ELR (cell line): ENCODE data around the gene ABCB1.

Experiments used
- DNase-seq: peaks from one replicate; pipeline ENCODE4 v3.0.0-alpha.2; 2015; ENCODE audit warnings: low read depth

Gene ABCB1

DNA sequence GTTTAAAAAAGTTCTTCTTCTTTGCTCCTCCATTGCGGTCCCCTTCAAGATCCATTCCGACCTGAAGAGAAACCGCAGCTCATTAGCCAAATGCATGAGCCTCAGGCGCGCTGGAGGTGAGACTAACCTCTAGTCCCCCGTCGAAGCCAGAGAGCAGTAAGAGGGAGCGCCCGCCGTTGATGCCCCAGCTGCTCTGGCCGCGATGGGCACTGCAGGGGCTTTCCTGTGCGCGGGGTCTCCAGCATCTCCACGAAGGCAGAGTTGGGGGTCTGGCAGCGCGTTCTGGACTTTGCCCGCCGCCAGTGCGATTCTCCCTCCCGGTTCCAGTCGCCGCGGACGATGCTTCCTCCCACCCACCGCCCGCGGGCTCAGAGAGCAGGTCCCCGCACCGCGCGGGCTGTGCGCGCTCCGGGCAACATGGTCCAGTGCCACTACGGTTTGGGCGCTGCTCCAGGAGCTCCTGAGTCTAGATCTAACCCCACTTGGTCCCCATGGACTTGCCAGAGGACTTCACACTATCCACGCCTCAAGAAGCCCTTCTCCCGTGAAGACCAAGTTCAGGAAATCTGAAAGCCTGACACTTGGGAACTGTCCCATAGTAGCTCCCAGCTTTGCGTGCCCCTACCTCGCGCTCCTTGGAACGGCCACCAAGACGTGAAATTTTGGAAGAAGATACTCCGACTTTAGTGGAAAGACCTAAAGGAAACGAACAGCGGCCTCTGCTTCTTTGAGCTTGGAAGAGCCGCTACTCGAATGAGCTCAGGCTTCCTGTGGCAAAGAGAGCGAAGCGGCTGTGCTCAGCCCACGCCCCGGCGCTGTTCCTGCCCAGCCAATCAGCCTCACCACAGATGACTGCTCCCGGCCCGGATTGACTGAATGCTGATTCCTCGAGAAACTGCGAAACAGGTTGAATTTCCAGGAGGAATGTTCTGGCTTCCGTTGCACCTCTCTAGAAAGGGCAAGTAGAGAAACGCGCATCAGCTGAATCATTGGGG, at the start of gene ABCB1:
TSS of gene ABCB1 (minus strand) at position 755 of the 995 bp plus-strand sequence. CDS start at position 55, 700 bp downstream.
- peak; percentile 15 for DNase-seq

DNA sequence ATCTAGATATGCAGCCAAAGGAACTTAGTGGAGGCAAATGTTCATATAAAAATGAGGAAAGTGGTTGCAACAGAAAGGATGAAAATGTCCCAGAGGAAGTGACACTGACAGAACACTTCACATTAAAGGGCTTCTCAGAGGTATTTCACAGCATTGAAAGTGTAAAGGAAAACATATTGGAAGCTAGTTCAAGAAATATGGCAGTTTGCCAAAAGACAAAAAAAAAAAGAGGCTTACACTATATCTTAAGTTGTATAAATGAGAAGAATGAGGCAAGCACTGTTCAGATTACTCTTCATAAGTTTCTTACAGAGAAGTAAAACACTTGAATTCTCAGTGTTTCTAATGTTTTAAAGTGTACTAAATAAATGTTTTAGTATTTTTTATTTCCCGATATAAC, 47.6 kb upstream of the ABCB1 start:
- no peak for DNase-seq

GRCh38 chr7:87645446-87645845, 44.8 kb upstream of the ABCB1 start:
- DNase-seq, result no peak

- DNase-seq, result no peak
Measured at GRCh38 chr7:87635921-87636320, 35.2 kb upstream of the ABCB1 start.

- peak; percentile 0 for DNase-seq
Measured at GRCh38 chr7:87628780-87629569, 28.3 kb upstream of the ABCB1 start.

GRCh38 chr7:87627634-87627994, 26.9 kb upstream of the ABCB1 start:
- no peak for DNase-seq

GRCh38 chr7:87625101-87625500, 24.4 kb upstream of the ABCB1 start:
- no peak for DNase-seq

- DNase-seq, result peak; percentile 6
Measured at GRCh38 chr7:87624628-87625027, 23.9 kb upstream of the ABCB1 start.

DNA sequence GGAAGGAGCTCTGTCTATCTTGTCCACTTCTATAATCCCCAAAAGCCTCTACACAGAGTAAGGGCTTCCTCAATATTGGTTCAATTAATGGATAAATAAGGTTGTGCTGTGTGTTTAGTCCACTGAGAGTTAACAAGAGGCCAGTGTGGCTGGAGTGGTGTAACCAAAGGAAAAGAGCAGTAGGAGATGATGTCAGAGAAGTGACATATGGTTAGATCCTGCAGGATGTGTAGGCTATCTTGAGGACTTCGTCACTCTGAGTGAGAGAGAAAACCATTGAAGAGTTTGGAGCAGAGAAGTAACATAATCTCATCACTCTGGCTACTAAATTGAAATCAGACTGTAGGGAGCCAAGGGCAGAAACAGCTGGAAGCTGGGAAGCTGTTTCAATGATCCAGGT, 14.5 kb upstream of the ABCB1 start:
- DNase-seq, result no peak

- DNase-seq, result no peak
Measured at GRCh38 chr7:87609916-87610315, 9.2 kb upstream of the ABCB1 start.

DNA sequence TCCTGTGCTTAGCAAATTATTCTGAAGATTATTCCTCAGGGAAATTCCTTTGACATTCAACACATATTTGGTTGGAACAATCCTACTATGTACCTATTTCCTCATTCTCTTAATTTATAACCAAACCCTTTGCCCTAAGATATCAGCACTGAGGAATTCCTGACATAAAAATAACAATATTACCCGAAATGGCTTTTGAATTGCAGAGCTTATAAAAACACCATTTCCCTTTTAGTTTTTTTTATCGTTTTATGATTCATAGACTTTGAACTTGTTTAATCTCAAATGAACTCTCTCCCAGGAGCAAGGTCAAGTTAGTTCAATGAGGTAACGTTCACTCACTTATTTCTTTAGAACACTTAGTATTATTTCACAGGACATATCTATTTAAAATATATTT, 7.7 kb upstream of the ABCB1 start:
- DNase-seq, result no peak

GRCh38 chr7:87604264-87604663, 3.6 kb upstream of the ABCB1 start:
- DNase-seq, result no peak

GRCh38 chr7:87599336-87599735, 1.3 kb downstream of the ABCB1 start:
- no peak for DNase-seq

- DNase-seq, result no peak
Measured at GRCh38 chr7:87598234-87599009, 2.3 kb downstream of the ABCB1 start.

- DNase-seq, result no peak
Measured at GRCh38 chr7:87596696-87597095, 4.0 kb downstream of the ABCB1 start.

DNA sequence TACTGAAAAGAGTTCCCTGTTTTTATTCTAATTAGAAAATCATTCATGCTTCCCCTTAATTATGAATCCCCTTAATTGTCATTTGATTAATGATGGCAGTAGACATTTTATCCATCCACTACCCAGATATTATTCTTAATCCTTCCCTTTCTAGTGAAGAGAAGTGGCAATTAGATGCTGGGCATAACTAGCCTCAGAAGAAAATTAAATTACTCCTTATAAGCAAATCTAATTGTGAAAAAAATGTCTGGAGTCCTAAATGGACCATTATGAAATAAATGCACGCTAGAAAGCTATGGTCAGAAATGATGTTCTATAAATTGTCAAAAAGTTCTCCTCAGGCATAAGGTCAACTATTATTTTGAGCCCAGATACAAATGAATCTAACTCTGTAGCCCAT, 4.5 kb downstream of the ABCB1 start:
- no peak for DNase-seq

DNA sequence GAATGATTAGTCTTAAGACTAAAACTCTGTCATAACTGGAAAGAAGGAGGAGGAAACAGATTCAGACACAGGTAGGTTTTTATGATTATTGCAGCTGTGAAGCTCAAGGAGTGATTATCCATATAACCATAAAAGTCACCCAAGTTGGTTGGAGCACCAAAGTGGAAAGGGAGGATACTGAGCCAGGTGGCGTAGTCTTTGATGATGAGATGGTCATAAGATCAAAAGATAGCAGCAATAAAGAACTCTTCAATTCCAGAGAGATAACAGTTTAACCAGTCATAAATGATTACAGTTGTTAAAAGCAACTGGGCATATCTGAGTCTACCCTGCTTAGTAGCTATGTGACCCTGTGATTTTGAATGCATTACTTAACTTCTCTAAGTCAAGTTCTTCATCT, 8.4 kb downstream of the ABCB1 start:
- DNase-seq, result no peak

DNA sequence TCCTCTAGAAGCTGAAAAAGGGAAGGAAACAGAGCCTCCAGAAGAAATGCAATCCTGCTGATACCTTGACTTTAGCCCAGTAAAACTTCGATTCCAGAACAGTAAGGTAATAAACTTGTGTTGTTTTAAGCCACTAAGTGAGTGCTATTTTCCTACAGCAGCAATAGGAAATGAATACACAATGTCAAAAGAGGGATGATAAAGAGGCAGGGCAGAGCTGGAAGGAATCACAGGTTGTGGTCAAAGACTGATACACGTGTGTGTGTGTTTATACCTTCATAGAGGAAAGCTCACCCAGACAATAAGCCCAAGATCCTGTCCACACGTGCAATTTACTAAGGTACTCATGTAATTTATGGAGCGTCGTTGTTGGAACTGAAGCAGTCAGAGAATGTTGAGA, 9.5 kb downstream of the ABCB1 start:
- no peak for DNase-seq

GRCh38 chr7:87590578-87590977, 10.1 kb downstream of the ABCB1 start:
- no peak for DNase-seq

DNA sequence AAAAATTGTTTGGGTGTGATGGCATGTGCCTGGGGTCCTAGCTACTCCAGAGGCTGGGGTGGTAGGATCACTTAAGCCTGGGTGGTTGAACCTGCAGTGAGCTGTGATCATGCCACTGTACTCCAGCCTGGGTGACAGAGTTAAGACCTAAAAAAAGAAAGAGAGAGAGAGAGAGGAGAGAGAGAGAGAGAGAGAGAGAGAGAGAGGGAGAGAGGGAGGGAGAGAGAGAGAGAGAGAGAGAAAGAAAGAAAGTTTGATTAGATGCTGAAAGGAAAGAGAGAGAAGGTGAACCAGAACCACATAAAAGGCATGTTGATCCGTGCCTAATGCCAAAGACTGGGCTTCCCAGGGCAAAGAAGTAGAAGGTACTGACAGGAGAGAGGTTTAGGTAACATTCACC, 11.1 kb downstream of the ABCB1 start:
- DNase-seq, result no peak

- DNase-seq, result no peak
Measured at GRCh38 chr7:87581723-87582122, 19.0 kb downstream of the ABCB1 start.

DNA sequence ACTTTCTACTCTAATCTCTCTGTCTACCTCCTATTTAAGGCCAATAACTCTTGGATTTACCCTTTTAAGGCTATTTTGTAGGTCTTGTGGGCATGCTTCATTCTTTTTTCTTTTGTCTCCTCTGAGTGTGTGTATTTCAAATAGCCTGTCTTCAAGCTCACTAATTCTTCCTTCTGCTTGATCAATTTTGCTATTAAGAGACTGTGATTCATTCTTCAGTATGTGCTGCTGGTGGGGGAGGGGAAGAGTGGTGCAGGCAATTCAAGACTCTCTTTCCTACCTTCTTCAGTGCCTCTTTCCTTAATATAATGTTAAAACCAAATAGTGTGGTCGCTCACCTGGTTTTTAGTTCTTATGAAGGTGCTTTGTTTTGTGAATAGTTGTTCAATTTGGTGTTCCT, 20.0 kb downstream of the ABCB1 start:
- DNase-seq, result no peak
